B cell (primary cell): ENCODE results near the gene FGF11. TPM values are rescaled to one million over a fixed set of nuclear protein-coding genes. Genes with fewer than 3 reads are reported as not detected.

Experiments
- ATAC-seq: fragments of 200-7000 bp; cut with Tn5 transposase; one replicate; pipeline ENCODE4 v1.10.0; 2021; ENCODE audit warnings: low read depth, mild to moderate bottlenecking, moderate number of reproducible peaks, moderate library complexity
- CTCF ChIA-PET: fragments of 350-600 bp; sonication (Branson Sonifier 250); formaldehyde crosslinking; loops from one replicate; lab custom pipeline; 2021; ENCODE audit warnings: antibody characterized with exemption, inconsistent platforms; lab: Charles Lee
- POLR2A ChIA-PET: fragments of 350-600 bp; sonication (Branson Sonifier 250); formaldehyde crosslinking; loops from one replicate; lab custom pipeline; 2021; ENCODE audit warnings: antibody characterized with exemption; lab: Charles Lee
- DNase-seq: peaks from one replicate; pipeline ENCODE4 v3.0.0; 2013
- H2AFZ ChIP-seq: 2 replicates; pipeline ENCODE4 v1.6.1; 2012; ENCODE audit warnings: mild to moderate bottlenecking, low read depth, low read length; ENCODE audit not compliant: insufficient read depth, poor library complexity, severe bottlenecking
- H3K27ac ChIP-seq, 2 donors: 1 replicate in 1 of 2; 2 replicates in 1 of 2; pipeline ENCODE4 v1.5.1; 2012 to 2013; ENCODE audit warnings: low read length in 2 of 2, mild to moderate bottlenecking in 2 of 2, moderate library complexity in 1 of 2
- H3K27me3 ChIP-seq, 4 experiments: fragments of 200-600 bp in 1 of 4; sonication (generic) in 1 of 4; replicated peaks in 1 of 4; 1 replicate in 2 of 4; 2 replicates in 2 of 4; pipeline versions ENCODE4 v1.6.1 to v1.7.0; 2013 to 2016; ENCODE audit warnings: low read length in 3 of 4, mild to moderate bottlenecking in 2 of 4, mixed read lengths in 1 of 4, moderate library complexity in 1 of 4; ENCODE audit not compliant: insufficient read depth in 4 of 4, control insufficient read depth in 3 of 4; ENCODE audit errors: control extremely low read depth in 1 of 4
- H3K36me3 ChIP-seq, 2 experiments: replicated peaks in 1 of 2; 1 replicate in 1 of 2; 2 replicates in 1 of 2; pipeline versions ENCODE4 v1.6.1 to v1.7.1; 2013; ENCODE audit warnings: low read length in 1 of 2; ENCODE audit not compliant: insufficient read depth in 2 of 2, control insufficient read depth in 1 of 2; ENCODE audit errors: control extremely low read depth in 1 of 2, extremely low read depth in 1 of 2
- H3K4me1 ChIP-seq, 2 donors: fragments of 200-600 bp in 1 of 2; sonication (generic) in 1 of 2; 1 replicate in 1 of 2; 2 replicates in 1 of 2; pipeline versions ENCODE4 v1.5.1 to v1.6.1; 2013 to 2017; ENCODE audit warnings: low read length in 2 of 2; ENCODE audit not compliant: control insufficient read depth in 2 of 2, insufficient read depth in 2 of 2
- H3K4me2 ChIP-seq: replicated peaks from 2 replicates; pipeline ENCODE3; 2012; ENCODE audit warnings: mild to moderate bottlenecking, low read depth, low read length; ENCODE audit not compliant: poor library complexity, severe bottlenecking
- H3K4me3 ChIP-seq, 5 experiments: fragments of 200-600 bp in 1 of 5; sonication (generic) in 1 of 5; 1 replicate in 3 of 5; 2 replicates in 2 of 5; pipeline versions ENCODE4 v1.5.1 to v1.7.0; 2011 to 2016; ENCODE audit warnings: low read length in 4 of 5, mild to moderate bottlenecking in 4 of 5, low read depth in 2 of 5, control low read depth in 1 of 5, moderate library complexity in 1 of 5; ENCODE audit not compliant: insufficient read depth in 1 of 5; ENCODE audit errors: control extremely low read depth in 1 of 5, extremely low read depth in 1 of 5
- H3K79me2 ChIP-seq: fragments of 200-600 bp; sonication (generic); one replicate; pipeline ENCODE4 v1.6.0; 2016; ENCODE audit warnings: low read length; ENCODE audit not compliant: control insufficient read depth, insufficient read depth
- H3K9ac ChIP-seq: fragments of 200-600 bp; sonication (generic); 2 replicates; pipeline ENCODE4 v1.6.1; 2017; ENCODE audit warnings: mild to moderate bottlenecking, low read length, moderate library complexity
- H3K9me3 ChIP-seq, 3 donors: one replicate each; pipeline versions ENCODE4 v1.6.1 to v1.7.1; 2013; ENCODE audit warnings: low read length in 2 of 3; ENCODE audit not compliant: control insufficient read depth in 2 of 3, insufficient read depth in 1 of 3; ENCODE audit errors: control extremely low read depth in 1 of 3
- H4K20me1 ChIP-seq: 2 replicates; pipeline ENCODE4 v1.6.0; 2012; ENCODE audit warnings: mild to moderate bottlenecking, low read length; ENCODE audit not compliant: insufficient read depth, control insufficient read depth, poor library complexity, severe bottlenecking
- H3K27ac Mint-ChIP-seq: one replicate; pipeline ENCODE4 v1.8.0; 2021; ENCODE audit warnings: mixed read lengths
- H3K27me3 Mint-ChIP-seq: one replicate; pipeline ENCODE4 v1.8.0; 2021; ENCODE audit warnings: mixed read lengths
- H3K4me1 Mint-ChIP-seq: one replicate; pipeline ENCODE4 v1.8.0; 2021; ENCODE audit warnings: mixed read lengths
- H3K4me3 Mint-ChIP-seq: one replicate; pipeline ENCODE4 v1.8.0; 2021; ENCODE audit warnings: mixed read lengths
- H3K9me3 Mint-ChIP-seq: one replicate; pipeline ENCODE4 v1.8.0; 2022; ENCODE audit warnings: mixed read lengths; ENCODE audit not compliant: insufficient read depth
- EZH2 ChIP-seq: IDR thresholded peaks from 2 replicates; pipeline ENCODE4 v1.6.1; 2012; ENCODE audit warnings: borderline replicate concordance, low read depth, mild to moderate bottlenecking, moderate library complexity, low read length; ENCODE audit not compliant: insufficient read depth, poor library complexity, severe bottlenecking
- WGBS: methylation state at CpG from one replicate; pipeline ENCODE4 v1.1.5; 2013; ENCODE audit warnings: missing lambda C conversion rate; ENCODE audit not compliant: insufficient coverage; 5-methylcytosine and 5-hydroxymethylcytosine counted together
- intact Hi-C: fragments of 100-400 bp; cut with micrococcal nuclease; formaldehyde crosslinking; loops from one replicate; pipeline ENCODE4 v1.10.0; 2022
- polyA plus RNA-seq: library from polyadenylated mRNA; depleted of rRNA; stranded (reverse); fragments of >200 nt; gene quantifications from 2 replicates; pipeline ENCODE4 v1.2.3, GENCODE V29; 2012
- total RNA-seq, 2 donors: library from RNA; stranded (reverse); fragments of 120-200 nt in 1 of 2; gene quantifications; 1 replicate in 1 of 2; 2 replicates in 1 of 2; pipeline versions ENCODE4 v1.2.3 to v1.2.4, GENCODE V29; 2013 to 2022
- TF ChIP-seq, protein P1 (sequence below): fragments of 200-600 bp; IDR thresholded peaks from one replicate; pipeline ENCODE4 v1.8.0; 2022; ENCODE audit warnings: antibody characterized with exemption, mild to moderate bottlenecking

Gene FGF11
- total and polyA plus RNA-seq, 2 donors (not counting 1 experiment from before 2014, with no cell fraction given) = 2.7 to 4.6 TPM

DNA sequence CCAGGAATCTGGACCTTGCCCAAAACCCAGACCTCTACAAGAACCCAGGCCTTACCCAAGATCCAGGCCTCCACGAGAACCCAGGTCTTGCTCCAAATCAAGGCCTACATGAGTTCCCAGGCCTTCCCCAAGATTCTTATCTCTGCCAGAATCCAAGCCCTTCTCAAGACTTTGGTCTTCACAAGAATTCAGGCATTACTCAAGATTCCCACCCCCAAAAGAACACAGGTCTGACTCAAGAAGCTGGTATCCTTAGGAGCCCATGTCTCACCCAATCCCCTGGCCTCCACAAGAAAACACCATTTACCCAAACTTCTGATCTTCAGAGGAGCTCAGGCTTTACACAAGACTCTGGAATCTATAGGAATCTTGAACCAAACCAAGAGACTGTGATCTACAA, 8.1 kb upstream of the FGF11 start:
- Histone ChIP-seq H3K36me3 (no peaks in the 10 kb centered on the region), H3K4me1 (peaks cover 2 to 7% of the 10 kb centered on the region in 2 donors), H3K79me2 (peaks cover 3% of the 10 kb centered on the region), H3K9me3 (peaks cover 0 to 3% (median 0%) of the 10 kb centered on the region in 3 donors), H3K27me3 (no peaks in the 10 kb centered on the region), H3K27ac (no peak overlapping the region), H4K20me1 (peaks cover 3% of the 10 kb centered on the region), H3K4me2 (no peak overlapping the region), H3K9ac (no peak overlapping the region), H3K4me3 (no peak overlapping the region), H2AFZ (no peak overlapping the region)
- H3K27me3 Mint-ChIP-seq = peaks cover under 1% of the 10 kb centered on the region
- DNase-seq = no peak
- CTCF ChIA-PET = no interaction called here
- H3K4me1 Mint-ChIP-seq = peaks cover 10% of the 10 kb centered on the region
- H3K4me3 Mint-ChIP-seq = no peak overlapping the region
- WGBS = 78% methylated on average over 1 of the region's 1 CpG
- no peaks in the 10 kb centered on the region for H3K9me3 Mint-ChIP-seq
- intact Hi-C loops = no loop called here
- no peak overlapping the region for H3K27ac Mint-ChIP-seq
- POLR2A ChIA-PET = interaction anchor here (0.5 kb wide), 1 partner anchor 50 kb away, joined by 5 read pairs; the partner anchor contains the start of gene SLC35G6
- TF ChIP-seq, protein P1, sequence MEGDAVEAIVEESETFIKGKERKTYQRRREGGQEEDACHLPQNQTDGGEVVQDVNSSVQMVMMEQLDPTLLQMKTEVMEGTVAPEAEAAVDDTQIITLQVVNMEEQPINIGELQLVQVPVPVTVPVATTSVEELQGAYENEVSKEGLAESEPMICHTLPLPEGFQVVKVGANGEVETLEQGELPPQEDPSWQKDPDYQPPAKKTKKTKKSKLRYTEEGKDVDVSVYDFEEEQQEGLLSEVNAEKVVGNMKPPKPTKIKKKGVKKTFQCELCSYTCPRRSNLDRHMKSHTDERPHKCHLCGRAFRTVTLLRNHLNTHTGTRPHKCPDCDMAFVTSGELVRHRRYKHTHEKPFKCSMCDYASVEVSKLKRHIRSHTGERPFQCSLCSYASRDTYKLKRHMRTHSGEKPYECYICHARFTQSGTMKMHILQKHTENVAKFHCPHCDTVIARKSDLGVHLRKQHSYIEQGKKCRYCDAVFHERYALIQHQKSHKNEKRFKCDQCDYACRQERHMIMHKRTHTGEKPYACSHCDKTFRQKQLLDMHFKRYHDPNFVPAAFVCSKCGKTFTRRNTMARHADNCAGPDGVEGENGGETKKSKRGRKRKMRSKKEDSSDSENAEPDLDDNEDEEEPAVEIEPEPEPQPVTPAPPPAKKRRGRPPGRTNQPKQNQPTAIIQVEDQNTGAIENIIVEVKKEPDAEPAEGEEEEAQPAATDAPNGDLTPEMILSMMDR = no peak
- TF ChIP-seq EZH2 = no peak
- ATAC-seq = no peak

DNA sequence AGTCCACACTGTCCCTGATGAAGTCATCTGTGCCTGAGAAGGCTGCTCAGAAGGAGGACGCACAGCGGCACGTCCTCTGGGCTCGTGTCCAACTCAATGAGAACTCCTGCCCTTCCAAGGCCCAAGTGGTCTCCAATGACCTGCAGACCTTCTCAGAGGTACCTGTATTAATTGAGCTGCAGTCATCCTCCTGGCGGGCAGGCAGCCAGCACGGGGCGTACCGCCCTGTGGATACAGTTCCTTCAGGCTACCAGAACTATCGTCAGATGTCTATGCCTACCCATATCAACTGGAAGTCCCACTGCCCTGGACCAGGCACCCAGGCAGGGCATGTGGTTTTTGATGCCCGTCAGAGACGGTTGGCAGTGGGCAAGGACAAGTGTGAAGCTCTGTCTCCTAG, 7.0 kb upstream of the FGF11 start:
- Mint-ChIP-seq H3K27me3 (no peaks in the 10 kb centered on the region), H3K4me3 (no peak overlapping the region), H3K27ac (no peak overlapping the region), H3K9me3 (no peaks in the 10 kb centered on the region), H3K4me1 (peaks cover 17% of the 10 kb centered on the region)
- H3K79me2 ChIP-seq = peaks cover 8% of the 10 kb centered on the region
- H3K9me3 ChIP-seq = peaks cover 0 to 13% (median 0%) of the 10 kb centered on the region in 3 donors
- no peak for ATAC-seq
- no peak for TF ChIP-seq EZH2
- TF ChIP-seq, protein P1 = no peak
- intact Hi-C loops = no loop called here
- 96% methylated on average over 11 of the region's 11 CpGs for whole genome bisulfite sequencing
- H2AFZ ChIP-seq = no peak overlapping the region
- H3K9ac ChIP-seq = no peak overlapping the region
- POLR2A ChIA-PET = interaction anchor here (0.6 kb wide), 1 partner anchor 14 kb away, joined by 6 read pairs; no protein-coding TSS in a partner anchor
- H3K4me1 ChIP-seq = peaks cover 11 to 16% of the 10 kb centered on the region in 2 donors
- H4K20me1 ChIP-seq = peaks cover 13% of the 10 kb centered on the region
- H3K27me3 ChIP-seq = no peaks in the 10 kb centered on the region
- no peak overlapping the region for H3K27ac ChIP-seq
- CTCF ChIA-PET = interaction anchor here (0.6 to 1.4 kb wide), 2 partner anchors 129 to 136 kb away, joined by 3 to 4 read pairs; no protein-coding TSS in a partner anchor
- DNase-seq = no peak
- H3K4me2 ChIP-seq = no peak overlapping the region
- no peaks in the 10 kb centered on the region for H3K36me3 ChIP-seq
- no peak overlapping the region for H3K4me3 ChIP-seq
